ENCODE results near the gene DENND4A.

DNA sequence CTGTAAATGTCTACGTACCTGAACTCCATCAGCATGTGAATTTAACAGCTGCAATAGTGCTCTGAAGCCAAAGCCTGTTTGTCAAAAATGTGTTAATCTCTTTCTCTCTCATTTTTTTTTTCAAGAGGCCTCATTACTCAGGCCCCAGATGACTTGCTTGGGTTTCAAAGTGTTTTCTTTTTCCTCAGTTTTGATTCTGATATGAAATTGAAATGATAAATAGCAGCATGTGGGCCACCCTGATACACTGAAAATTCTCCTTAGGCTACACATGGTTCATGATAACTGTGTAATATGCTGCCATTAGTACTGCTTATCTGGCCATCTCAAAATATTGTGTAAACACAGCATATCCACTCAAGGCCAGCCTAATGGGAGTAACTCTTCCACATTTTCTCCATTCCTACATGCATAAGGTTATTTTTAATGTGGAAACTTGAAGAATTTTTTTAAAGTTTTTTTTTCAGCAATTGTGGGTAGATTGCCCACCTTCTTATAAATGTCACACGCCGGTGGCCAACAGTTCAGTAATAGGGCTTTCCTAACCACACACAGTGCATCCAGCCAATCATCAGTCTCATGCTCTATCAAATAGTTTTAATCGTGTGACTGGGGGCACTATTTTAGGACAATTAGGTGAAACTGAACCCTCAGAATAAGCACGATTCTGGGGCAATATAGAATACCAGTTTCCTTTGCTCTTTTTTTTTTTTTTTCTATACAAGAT, 13.1 kb upstream of the DENND4A start:
- TF ChIP-seq, protein P1, sequence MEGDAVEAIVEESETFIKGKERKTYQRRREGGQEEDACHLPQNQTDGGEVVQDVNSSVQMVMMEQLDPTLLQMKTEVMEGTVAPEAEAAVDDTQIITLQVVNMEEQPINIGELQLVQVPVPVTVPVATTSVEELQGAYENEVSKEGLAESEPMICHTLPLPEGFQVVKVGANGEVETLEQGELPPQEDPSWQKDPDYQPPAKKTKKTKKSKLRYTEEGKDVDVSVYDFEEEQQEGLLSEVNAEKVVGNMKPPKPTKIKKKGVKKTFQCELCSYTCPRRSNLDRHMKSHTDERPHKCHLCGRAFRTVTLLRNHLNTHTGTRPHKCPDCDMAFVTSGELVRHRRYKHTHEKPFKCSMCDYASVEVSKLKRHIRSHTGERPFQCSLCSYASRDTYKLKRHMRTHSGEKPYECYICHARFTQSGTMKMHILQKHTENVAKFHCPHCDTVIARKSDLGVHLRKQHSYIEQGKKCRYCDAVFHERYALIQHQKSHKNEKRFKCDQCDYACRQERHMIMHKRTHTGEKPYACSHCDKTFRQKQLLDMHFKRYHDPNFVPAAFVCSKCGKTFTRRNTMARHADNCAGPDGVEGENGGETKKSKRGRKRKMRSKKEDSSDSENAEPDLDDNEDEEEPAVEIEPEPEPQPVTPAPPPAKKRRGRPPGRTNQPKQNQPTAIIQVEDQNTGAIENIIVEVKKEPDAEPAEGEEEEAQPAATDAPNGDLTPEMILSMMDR (conservative IDR thresholded peaks at IDR 0.05 in 1 of 2, IDR thresholded peaks at IDR 0.05 in 1 of 2; ENCODE audit: extremely low read depth in 1 of 2, insufficient read depth in 1 of 2, low read depth in 1 of 2, low read length in 2 of 2): no peak
- TF ChIP-seq EZH2 (IDR thresholded peaks at IDR 0.05; ENCODE audit: borderline replicate concordance, low read length): no peak

Data from mammary epithelial cell (primary cell).